CMK (cell line): ENCODE results near the gene TSPAN18.

Experiments
- DNase-seq: peaks from one replicate; pipeline ENCODE4 v3.0.0-alpha.2; 2010; ENCODE audit warnings: low read depth

Gene TSPAN18

DNA sequence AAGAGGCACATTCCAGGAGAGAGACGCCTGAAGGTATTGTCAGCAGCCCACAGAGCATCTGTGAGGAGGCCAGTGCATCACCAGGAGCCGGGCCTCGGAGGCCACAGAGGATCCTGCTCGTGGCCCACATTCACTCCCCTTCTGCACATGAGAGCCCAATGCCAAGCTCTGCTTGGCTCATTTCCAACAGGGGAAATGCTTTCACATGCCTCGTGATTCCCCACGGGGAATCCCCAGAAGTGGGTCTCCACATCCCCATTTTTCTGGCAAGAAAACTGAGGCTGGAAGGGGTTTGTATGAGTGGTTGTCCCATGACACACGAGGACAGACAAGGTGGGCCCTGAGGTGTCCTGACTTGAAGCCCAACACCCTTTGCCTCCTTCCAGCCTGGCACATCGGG, 189.6 kb downstream of the TSPAN18 start:
- no peak for DNase-seq

DNA sequence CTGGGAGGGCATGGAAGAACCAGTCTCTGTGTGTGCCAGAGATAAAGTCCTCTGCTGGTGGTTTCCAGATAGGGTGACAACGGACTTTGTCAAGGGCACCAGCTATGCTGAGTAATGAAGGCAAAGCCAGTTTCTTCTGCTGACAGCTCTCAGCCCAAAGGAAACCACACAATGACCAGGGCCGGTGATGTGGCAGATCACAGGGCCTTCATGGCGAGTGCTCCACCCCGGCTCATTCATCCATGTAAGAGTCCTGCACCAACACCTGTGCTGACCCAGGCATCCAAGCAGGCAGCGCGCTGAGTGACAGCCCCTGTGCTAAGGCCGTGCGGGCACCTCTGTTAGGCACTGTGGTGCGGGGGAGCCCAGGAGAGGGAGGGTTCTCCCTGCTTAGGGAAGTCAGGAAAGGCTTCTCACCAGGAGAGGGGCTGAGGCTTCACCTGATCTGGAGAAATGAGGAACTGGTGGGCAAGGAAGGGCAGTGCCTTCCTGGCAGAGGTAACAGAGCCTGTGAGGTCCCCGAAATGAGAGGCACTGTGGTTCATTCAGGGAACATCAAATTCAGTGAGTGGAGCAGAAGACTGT, 190.1 kb downstream of the TSPAN18 start:
- DNase-seq, result peak; percentile 33

DNA sequence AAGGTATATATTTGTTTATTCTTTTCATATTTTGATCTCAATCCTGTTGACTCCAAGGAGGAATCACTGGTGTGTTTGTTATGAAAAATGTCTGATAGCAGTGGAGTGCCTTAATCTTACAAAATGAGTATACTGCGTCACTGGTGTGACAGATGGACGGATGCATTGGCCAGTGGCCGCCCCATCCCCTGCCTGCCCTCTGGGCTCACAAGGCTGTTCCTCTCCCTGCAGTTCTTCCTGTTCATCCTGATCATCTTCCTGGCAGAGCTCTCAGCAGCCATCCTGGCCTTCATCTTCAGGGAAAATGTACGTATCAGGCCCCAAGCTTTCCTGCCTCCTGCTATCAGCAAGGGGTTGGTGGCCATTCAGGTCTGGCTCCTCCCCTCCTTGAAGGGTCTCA, 191.0 kb downstream of the TSPAN18 start:
- no peak for DNase-seq

DNA sequence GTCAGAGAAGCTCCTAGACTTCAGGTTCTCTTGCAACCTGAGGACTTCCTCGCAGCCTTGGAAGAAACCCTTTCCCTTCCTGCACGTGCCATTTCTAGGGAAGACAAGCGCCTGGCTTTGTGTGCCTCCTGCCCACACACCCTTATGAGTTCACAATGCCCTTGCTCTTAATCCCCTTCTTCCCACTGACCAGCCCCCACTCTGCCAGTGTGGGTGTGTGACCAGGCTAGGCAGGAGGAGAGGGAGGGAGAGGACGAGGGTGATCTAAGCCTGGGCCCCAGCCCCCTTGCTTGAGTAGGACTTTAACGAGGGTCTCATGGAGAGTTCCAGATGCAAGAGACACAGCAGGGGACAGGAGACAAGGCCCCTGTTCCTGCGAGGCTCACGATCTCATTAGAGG, 193.7 kb downstream of the TSPAN18 start:
- DNase-seq, result no peak

DNA sequence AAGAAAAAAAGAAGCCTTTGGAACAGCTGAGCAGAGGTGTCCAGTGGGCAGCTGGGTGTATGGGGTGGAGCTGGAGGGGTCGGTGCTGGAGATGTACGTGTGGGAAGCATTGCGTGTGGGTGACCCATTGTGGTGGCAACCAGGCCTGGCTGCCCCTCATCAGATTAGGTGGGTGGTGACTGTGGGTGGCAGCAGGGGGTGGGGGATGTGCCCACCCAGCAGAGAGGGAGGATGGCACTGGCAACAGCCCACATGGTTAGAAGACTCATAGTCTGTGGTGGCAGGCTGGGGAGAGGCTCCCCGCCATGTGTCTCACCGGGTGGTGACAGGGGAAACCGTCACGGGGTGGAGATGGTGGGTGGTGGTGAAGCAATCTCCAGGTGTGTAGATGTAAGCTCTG, 196.4 kb downstream of the TSPAN18 start:
- no peak for DNase-seq

DNA sequence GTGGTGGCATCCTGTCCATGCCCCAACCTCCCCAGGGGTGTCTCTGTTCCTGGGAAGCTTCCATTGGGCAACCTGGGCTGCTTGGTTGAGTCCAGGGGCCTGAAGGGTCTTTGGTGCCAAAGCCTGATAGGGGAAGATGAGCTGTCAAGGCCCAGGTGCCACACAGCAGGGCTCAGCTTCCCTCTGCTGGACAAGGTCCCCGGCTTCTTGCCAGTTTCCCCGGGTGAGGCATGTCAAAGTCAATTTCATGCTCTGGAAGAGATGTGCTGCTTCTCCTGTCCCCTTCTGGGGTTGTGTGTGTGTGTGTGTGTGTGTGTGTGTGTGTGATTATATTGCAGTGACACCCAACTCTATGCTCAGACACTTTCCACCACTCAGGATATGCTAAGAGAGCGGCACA, 197.0 kb downstream of the TSPAN18 start:
- DNase-seq, result no peak

DNA sequence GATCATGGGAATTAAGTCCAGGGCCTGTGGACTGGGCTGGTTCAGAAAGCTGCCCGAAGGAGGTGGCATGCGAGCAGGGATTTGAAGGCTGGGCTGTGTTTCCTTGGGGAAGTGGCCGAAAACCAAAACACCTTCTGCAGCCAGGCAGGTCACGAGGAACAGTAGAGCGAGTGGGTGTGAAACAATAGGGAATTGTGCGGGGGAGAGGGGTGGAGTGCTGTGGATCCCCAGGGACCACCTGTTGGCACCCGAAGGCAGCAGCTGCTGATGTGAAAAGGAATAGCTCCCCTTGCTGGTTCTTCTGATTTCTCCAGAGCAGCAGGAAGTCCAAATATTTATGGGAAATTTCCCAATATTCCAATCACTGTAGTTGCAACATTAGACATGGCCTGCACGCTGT, 199.3 kb downstream of the TSPAN18 start:
- DNase-seq, result no peak

DNA sequence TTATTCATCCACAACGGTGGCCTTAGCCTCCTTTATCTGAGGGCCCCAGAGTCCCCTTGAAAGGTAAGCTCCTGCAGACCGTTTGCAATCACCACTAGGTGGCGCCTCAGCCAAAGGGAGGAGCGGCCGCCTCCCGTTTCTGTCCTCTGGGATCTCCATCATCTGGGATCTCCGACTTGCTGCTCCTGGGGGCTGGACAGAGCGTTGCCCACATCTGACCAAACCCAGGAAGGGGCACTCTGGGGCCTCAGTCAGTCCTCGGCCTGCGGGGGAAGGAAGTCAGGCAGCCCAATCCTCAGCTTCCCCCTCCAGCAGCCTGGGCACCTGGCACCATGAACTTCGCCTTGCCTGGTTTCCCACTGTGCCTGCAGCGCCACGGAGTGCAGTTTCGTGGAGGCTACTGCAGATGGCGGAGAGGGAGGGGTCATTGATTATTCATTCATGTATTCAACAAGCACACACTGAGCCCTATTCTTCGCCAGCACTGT, 200.5 kb downstream of the TSPAN18 start:
- no peak for DNase-seq

DNA sequence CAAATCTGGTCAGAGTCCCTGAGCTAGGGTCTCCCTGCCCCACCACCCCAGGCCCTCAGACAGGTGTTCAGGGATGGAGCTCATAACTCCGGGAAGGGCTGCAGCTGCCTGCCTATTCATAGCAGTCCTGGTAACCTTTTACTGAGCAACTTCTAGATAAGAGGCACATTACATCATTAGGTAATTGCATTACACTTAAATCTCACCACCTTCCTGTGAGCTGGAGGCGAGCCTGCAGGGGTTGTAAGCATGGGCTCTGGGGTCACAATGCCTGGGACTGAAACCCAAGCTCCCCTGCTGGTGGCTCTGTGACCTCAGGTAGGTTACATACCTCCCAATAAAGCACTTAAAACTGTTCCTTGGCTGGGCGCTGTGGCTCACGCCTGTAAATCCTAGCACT, 201.4 kb downstream of the TSPAN18 start:
- no peak for DNase-seq

DNA sequence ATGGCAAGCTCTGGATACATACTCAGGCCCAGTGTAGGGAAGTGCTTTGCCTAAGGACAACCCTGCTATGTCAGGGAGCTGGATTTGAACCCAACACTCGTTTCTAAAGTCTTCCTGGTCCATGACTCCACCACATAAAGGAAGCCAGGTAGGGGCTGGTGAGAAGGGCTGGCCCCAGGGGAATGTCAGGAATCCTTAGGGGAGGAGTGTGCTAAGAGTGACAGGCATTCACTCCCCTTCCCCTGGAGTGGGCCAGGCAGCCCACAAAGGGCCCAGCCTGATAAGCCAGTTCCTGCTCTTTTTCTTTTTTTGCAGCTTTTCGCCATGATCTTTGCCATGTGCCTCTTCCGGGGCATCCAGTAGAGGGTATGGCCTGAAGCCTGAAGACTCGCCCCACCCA, 202.1 kb downstream of the TSPAN18 start:
- no peak for DNase-seq

DNA sequence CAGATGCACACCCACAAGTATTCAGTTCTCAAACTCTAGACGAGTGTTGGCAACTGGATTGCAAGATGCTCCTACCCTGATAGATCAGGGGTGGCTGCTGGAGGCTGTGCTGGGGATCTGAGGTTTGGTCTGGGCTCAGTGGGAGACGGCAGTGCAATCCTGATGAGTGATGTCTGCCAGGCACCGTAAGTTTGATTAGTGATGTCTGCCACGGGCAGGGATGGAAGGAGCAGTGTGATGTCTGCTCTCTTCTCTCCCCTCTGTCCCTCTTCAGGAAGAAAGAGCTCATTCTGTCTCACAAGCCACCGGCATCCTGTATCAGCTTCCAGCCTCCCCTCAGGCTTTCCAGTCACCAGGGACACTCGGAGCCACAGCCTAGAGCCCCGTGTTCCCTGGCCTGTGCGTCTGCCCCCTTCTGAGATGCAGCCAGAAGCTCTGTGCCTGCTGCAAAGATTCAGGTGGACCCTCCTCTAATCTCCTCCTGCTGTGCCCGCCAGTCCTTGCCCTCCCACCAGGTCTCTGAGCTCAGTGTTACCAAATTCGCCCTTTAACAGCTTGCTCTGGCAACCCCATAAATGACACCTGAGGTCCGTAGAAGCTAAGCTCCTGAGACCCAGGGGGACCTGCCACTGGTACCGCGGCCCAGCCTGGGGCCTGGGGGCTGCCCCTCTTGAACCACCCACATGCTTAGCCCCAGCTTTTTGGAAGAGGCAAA, 204.0 kb downstream of the TSPAN18 start:
- no peak for DNase-seq

DNA sequence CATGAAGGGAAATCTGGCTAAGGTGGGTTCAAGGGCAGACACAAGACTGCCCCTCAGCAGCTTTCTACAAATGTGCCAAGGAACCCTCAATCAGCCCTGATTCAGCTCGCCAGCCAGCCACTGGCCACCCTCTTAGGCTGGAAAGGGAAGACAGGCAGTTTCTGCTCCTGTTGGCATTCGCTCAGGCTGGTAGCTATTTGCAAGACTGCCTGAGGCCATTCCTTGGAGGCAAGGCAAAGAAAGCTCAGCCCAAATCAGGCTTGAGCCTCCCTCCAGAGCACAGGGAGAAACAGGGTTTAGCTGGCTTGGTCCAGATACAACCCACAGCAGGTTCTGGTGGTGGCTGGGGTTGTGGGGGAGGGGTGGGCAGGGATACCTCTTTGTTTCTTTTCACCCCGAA, 204.7 kb downstream of the TSPAN18 start:
- DNase-seq, result no peak

DNA sequence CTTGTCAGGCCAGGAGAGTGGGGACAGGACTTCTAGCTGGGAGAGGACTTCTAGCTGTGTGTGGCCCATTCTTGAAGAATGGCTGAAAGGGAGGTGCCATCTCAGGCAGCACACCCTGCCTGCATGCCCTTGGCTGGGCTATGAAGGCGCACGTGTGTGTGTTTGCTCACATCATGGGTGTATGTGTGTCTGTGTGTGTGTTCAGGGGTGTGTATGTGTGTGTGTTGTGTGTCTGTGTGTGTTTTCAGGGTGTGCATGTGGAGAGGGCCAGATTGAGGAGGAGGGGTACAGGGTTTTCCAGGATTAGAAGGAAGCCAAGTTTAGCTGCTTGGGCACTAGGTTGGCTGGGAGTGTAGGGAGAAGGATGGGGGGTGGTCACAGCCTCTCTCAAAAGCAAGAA, 207.3 kb downstream of the TSPAN18 start:
- DNase-seq, result no peak

DNA sequence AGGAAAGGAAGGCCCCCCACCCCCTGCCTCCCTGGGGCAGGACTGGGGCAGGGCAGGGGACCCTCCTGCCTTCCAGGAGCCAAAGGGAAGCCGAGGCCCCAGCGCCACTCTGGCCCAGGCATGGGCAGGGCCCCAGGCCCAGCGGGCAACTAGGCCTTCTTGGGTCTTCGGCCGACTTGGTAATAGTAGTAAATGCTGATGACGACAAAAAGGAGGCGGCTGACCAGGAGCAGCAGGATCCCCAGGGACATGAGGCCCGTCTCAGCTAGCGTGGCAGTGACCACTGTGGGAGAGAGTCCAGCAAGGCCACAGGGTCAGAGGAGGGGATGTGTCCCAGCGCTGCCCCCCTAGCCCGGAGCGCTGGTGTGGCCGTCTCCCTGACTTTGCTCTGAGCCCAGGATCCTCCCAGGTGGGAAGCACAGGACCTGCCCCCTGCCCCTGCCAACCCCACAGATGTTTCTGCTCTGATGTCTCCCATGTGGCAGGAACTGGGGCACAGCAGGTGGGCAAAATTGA, 208.0 kb downstream of the TSPAN18 start:
- no peak for DNase-seq

DNA sequence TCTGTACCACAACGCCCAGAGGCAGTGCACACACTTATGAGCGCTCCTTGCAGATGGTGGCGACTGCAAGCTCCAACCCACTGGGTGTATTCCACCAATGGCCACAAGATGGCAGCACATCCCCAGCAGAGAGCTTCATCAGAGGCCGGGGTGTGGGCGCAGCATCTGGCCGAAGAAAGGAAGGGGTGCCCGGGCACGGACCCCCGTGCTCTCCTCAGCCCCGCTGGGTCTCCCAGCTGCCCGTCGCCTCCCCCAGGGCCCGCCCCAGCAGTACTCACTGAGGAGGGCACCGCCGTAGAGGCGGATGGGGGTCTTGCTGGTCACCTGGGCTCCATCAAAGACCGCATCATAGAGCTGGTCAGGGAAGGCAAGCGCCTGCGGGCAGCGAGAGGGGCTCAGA, 209.8 kb downstream of the TSPAN18 start:
- DNase-seq, result peak; percentile 77

DNA sequence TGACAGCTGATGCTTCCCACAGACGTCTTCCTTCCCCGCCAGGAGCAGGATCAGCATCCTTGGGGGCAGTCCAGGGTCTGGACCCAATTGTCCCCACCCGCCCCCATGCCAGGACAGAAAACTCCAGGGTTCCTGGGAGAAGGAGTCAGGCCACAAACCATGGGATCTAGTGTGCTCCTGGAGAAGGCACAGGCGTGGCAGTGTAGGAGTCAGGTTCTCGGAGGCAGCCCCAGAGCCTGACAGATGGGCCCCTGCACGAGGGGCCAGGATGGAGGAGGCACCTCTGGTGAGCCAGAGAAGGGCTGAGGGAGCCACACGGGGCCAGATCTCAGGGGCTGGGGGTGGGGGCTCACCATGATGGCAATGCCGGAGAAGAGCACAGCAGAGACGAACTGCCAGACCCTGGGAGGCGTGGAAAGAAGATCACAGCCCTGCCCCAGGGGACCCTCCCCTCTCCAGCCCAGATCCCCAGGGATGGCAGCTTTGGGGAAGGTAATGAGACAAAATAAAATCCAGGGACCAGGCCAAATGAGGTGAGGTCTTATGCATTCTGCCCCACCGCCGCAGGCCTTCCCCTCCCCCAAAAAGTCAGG, 210.3 kb downstream of the TSPAN18 start:
- no peak for DNase-seq

DNA sequence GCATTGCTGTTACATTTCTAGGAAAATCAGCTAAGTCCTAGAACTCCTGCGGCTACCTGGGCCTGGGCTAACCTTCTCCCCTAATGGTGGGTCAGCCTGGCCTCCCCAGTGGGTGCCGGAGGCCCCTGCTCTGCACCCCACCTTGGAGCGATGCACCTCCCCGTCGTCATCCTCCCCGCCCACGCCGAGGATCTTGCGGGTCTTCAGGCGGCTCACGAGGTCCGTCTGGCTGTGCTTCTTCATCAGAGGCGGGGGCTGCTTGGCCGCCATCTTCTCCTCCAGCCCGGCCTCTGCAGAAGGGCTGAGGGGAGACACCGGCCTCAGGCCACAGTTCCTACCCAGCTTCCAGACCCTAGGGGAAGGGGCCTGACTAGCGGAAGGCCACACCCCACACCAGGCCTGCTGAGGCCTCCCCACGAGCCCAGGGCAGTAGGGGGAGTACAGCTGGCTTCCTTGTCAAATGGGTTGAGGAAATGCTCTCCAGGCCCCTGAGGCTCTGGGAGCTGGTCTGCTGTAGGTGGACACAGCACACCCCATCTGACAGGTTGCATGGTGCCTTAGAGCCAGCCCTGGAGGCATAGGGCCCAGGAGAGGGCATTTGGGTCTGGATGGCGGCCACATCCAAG, 211.4 kb downstream of the TSPAN18 start:
- DNase-seq, result no peak

DNA sequence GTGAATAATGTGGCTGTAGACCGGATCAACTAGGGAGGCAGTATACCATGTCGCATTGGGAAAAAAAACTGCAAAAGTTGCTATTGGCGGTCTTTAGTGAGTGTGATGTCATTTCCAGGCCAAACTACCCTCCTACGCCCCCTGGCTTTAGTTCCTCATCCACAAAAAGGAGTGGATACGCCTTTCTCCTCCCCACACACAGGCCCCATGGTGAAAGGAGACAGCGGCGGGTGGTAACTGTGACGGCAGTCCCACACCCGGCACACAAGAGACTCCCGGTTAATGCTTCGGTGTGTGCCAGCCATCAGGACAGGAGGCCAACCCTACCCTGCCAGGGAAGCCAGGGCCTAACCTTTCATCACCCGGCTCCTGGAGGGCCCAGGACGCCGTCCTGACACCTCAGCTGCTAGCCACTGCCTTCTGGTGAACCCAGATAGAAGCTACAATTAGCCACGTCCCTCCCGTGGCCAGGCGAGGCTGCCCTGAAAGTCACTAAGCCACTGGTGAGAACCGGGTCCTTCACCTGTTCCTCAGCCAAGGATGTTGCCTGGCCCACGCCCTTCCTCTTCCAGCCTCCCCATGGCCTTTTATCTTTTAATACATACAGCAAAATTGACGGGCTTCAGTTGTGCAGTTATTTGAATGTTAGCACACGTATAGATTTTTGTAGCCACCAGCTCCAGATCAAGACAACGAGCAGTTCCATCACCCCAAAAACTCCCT, 213.1 kb downstream of the TSPAN18 start:
- DNase-seq, result no peak

DNA sequence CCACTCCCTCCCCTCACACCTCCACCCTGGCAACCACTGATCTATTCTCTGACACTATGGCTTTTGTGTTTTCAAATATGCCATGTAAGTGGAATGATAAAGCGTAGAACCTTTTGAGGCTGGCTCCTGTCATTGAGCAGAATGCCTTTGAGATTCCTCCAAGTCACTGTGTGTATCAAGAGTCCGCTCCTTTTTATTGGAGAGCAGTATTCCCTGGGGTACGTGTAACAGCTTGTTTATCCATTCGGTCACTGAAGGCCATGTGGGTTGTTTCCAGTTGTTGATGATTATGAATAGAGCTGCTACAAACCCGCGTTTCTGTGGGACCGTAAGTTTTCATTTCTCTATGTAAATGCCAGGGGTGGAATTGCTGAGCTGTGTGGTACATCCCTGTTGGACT, 213.6 kb downstream of the TSPAN18 start:
- no peak for DNase-seq

DNA sequence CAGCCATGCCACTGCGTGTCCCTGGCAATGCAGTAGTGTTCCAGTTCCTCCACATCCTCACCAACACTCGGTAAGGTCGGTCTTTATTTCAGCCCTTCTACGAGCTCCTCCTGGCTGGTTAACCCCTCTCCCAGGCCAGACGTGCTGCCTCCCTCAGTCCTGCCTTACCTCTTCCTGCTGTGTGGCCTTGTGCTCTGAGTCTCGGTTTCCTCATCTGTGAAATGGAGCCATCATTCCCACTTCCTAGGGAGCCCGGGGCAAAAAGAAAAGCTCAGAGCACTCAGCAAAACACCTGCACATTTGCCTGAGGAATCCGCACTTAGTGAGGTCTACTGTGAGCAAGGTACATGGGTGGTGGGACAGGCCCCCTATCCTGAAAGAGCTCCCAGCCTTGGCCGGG, 214.1 kb downstream of the TSPAN18 start:
- no peak for DNase-seq

DNA sequence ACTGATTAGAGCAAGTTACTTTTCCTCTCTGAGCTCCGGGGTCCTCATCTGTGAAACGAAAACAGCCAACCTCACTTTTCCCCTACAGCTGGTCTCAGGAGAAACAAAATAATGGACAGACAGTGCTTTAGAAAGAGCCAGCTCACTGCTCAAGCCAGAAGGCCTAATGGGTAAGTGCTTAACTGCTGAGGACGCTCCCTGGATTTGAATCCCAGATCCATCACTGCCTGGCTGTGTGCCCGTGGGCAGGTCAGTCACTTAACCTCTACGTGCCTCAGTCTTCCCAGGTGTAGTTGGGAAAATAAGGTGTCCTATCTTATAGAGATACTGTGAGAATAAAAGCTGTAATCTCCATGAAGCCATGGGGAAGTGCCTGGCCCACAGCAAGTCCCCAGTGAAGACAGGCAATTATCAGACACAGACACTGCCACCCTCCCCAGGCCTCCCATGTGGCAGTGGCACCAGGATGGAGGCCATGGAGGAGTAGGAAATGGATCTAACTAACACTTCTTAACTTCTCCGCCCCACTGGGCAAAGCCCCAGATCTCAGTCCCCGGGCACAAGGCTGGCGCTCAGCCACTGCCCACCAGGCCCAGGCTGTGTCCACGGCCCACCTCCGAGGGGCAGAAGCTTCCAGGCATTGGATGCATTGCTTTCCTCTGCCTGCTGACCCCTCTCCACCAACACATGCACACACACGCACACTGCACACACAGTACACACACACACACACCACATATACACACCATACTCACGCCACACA, 214.7 kb downstream of the TSPAN18 start:
- no peak for DNase-seq
